ENCODE measurements around the gene TTYH1. TPM values are rescaled to one million over a fixed set of nuclear protein-coding genes. Genes with fewer than 3 reads are reported as not detected.

TTYH1 gene
- polyA plus RNA-seq, 2 of the 4 experiments (the other 2 are of a cell fraction): 0.15 to 0.31 TPM

DNA sequence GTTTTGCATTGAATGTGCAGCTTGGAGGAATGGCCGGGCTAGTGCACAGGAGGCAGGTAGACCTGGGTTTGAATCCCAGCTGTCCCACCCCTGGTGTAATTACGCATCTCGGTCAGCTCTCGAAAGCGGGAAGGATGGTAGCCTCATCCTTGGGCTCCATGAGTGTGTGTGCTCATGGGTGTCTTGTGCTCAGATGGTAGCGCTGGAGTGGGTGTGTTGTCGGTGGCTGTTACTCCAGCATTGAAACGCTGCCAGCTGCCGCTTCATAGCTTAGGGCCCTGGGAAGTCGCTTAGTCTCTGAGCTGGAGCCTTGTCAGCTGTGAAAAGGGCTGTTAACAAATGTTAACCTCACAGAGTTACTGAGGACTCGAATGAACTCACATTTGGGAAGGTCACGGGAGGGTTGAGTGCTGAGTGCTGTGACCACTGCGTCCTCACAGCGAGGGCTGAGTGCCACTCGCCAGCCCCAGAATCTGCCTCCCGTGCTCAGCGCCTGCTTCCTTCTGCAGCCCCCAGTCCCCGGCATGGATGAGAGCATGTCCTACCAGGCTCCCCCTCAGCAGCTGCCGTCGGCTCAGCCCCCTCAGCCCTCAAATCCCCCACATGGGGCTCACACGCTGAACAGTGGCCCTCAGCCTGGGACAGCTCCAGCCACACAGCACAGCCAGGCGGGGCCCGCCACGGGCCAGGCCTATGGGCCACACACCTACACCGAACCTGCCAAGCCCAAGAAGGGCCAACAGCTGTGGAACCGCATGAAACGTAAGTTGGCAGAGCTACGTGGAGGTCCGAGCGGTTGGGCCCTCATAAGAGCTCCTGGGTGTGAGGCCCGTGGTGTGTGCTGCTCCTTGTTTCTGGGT is 38.9 kb downstream of the TTYH1 start:
- Histone ChIP-seq H3K27ac (no peak overlapping the region), H3K9me3 (no peaks in the 10 kb centered on the region), H3K4me2 (no peak overlapping the region), H3K4me1 (peaks cover 14% of the 10 kb centered on the region), H3K4me3 (no peak overlapping the region)
- FAIRE-seq (no peak), ATAC-seq (no peak), DNase-seq (ENCODE audit: low read depth in 1 of 2, low spot score in 1 of 2) (no peak)
- ChIA-PET CTCF (interaction anchor here (0.8 to 4.5 kb wide), 3 partner anchors 8 to 63 kb away, joined by 4 to 29 read pairs (median 19); partner anchors contain the start of gene LENG9), POLR2A (interaction anchor here (3.4 kb wide), 1 partner anchor 9 kb away, joined by 21 read pairs; the partner anchor contains the start of gene LENG9)
- TF ChIP-seq CBX8 (IDR thresholded peaks at IDR 0.05) (no peak), RARB (CRISPR knock-in tag; IDR thresholded peaks at IDR 0.05) (no peak), RFX5 (IDR thresholded peaks at IDR 0.05) (no peak), FOSB (CRISPR knock-in tag; IDR thresholded peaks at IDR 0.05) (no peak), ZFP36 (IDR thresholded peaks at IDR 0.05; ENCODE audit: borderline replicate concordance, partially characterized antibody) (no peak), RNF2 (IDR thresholded peaks at IDR 0.05; ENCODE audit: borderline replicate concordance, low read depth) (no peak), CEBPB (IDR thresholded peaks at IDR 0.05) (no peak), KDM5A (IDR thresholded peaks at IDR 0.05) (no peak), JUNB (IDR thresholded peaks at IDR 0.05) (no peak)
- TF ChIP-seq, protein P1, sequence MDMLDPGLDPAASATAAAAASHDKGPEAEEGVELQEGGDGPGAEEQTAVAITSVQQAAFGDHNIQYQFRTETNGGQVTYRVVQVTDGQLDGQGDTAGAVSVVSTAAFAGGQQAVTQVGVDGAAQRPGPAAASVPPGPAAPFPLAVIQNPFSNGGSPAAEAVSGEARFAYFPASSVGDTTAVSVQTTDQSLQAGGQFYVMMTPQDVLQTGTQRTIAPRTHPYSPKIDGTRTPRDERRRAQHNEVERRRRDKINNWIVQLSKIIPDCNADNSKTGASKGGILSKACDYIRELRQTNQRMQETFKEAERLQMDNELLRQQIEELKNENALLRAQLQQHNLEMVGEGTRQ (IDR thresholded peaks at IDR 0.05): no peak
- TF ChIP-seq, protein P2, sequence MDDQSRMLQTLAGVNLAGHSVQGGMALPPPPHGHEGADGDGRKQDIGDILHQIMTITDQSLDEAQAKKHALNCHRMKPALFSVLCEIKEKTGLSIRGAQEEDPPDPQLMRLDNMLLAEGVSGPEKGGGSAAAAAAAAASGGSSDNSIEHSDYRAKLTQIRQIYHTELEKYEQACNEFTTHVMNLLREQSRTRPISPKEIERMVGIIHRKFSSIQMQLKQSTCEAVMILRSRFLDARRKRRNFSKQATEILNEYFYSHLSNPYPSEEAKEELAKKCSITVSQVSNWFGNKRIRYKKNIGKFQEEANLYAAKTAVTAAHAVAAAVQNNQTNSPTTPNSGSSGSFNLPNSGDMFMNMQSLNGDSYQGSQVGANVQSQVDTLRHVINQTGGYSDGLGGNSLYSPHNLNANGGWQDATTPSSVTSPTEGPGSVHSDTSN (IDR thresholded peaks at IDR 0.05): no peak
- TF ChIP-seq, protein P3, sequence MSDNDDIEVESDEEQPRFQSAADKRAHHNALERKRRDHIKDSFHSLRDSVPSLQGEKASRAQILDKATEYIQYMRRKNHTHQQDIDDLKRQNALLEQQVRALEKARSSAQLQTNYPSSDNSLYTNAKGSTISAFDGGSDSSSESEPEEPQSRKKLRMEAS (IDR thresholded peaks at IDR 0.05): no peak
- TF ChIP-seq, protein P4, sequence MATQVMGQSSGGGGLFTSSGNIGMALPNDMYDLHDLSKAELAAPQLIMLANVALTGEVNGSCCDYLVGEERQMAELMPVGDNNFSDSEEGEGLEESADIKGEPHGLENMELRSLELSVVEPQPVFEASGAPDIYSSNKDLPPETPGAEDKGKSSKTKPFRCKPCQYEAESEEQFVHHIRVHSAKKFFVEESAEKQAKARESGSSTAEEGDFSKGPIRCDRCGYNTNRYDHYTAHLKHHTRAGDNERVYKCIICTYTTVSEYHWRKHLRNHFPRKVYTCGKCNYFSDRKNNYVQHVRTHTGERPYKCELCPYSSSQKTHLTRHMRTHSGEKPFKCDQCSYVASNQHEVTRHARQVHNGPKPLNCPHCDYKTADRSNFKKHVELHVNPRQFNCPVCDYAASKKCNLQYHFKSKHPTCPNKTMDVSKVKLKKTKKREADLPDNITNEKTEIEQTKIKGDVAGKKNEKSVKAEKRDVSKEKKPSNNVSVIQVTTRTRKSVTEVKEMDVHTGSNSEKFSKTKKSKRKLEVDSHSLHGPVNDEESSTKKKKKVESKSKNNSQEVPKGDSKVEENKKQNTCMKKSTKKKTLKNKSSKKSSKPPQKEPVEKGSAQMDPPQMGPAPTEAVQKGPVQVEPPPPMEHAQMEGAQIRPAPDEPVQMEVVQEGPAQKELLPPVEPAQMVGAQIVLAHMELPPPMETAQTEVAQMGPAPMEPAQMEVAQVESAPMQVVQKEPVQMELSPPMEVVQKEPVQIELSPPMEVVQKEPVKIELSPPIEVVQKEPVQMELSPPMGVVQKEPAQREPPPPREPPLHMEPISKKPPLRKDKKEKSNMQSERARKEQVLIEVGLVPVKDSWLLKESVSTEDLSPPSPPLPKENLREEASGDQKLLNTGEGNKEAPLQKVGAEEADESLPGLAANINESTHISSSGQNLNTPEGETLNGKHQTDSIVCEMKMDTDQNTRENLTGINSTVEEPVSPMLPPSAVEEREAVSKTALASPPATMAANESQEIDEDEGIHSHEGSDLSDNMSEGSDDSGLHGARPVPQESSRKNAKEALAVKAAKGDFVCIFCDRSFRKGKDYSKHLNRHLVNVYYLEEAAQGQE (IDR thresholded peaks at IDR 0.05): no peak
- TF ChIP-seq, protein P5, sequence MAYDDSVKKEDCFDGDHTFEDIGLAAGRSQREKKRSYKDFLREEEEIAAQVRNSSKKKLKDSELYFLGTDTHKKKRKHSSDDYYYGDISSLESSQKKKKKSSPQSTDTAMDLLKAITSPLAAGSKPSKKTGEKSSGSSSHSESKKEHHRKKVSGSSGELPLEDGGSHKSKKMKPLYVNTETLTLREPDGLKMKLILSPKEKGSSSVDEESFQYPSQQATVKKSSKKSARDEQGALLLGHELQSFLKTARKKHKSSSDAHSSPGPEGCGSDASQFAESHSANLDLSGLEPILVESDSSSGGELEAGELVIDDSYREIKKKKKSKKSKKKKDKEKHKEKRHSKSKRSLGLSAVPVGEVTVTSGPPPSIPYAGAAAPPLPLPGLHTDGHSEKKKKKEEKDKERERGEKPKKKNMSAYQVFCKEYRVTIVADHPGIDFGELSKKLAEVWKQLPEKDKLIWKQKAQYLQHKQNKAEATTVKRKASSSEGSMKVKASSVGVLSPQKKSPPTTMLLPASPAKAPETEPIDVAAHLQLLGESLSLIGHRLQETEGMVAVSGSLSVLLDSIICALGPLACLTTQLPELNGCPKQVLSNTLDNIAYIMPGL (CRISPR knock-in tag; IDR thresholded peaks at IDR 0.05; ENCODE audit: borderline replicate concordance): no peak
- TF ChIP-seq, protein P6, sequence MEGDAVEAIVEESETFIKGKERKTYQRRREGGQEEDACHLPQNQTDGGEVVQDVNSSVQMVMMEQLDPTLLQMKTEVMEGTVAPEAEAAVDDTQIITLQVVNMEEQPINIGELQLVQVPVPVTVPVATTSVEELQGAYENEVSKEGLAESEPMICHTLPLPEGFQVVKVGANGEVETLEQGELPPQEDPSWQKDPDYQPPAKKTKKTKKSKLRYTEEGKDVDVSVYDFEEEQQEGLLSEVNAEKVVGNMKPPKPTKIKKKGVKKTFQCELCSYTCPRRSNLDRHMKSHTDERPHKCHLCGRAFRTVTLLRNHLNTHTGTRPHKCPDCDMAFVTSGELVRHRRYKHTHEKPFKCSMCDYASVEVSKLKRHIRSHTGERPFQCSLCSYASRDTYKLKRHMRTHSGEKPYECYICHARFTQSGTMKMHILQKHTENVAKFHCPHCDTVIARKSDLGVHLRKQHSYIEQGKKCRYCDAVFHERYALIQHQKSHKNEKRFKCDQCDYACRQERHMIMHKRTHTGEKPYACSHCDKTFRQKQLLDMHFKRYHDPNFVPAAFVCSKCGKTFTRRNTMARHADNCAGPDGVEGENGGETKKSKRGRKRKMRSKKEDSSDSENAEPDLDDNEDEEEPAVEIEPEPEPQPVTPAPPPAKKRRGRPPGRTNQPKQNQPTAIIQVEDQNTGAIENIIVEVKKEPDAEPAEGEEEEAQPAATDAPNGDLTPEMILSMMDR (IDR thresholded peaks at IDR 0.05): no peak
- TF ChIP-seq, protein P7, sequence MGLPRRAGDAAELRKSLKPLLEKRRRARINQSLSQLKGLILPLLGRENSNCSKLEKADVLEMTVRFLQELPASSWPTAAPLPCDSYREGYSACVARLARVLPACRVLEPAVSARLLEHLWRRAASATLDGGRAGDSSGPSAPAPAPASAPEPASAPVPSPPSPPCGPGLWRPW (IDR thresholded peaks at IDR 0.05): no peak
- 93% methylated on average over 29 of the region's 31 CpGs for WGBS (ENCODE audit: missing lambda C conversion rate)
